Stimulated activated CD8-positive, alpha-beta memory T cell treated with anti-CD3 and anti-CD28 coated beads, Interleukin-7, amount 100 ng/mL, for 48 hours (primary cell): ENCODE measurements around the gene GUCD1.
"Not testable (repeated sequence)": the region's sequence is repeated elsewhere in the genome, so short reads cannot be mapped to it uniquely, and the experiment has no call there.

Source experiments
- DNase-seq, 2 donors: peaks; one replicate each; pipeline ENCODE4 v3.0.0-alpha.2; 2020; ENCODE audit warnings: low read depth in 1 of 2; ENCODE audit errors: extremely low read depth in 1 of 2

GUCD1 gene

GRCh38 chr22:24565077-24565476 is 10.1 kb upstream of the GUCD1 start:
- DNase-seq, result no peak

- no peak for DNase-seq
These were observed 9.6 kb upstream of the GUCD1 start for GRCh38 chr22:24564376-24565058.

GRCh38 chr22:24563246-24563645 is 8.3 kb upstream of the GUCD1 start:
- no peak for DNase-seq

GRCh38 chr22:24559471-24559870 is 4.5 kb upstream of the GUCD1 start:
- DNase-seq, result no peak

- DNase-seq, result peak; percentile 99 to 100
These were observed 464 bp upstream of the GUCD1 start, which contains the start of gene SNRPD3 for GRCh38 chr22:24555165-24556039. TSS of gene SNRPD3 (plus strand) at chr22:24555999. CDS start at chr22:24557675, 1,676 bp downstream.

GRCh38 chr22:24553597-24554312 is 1.2 kb downstream of the GUCD1 start:
- no peak for DNase-seq

- DNase-seq, result not testable (repeated sequence)
These were observed 2.2 kb downstream of the GUCD1 start for GRCh38 chr22:24552503-24553286.

- DNase-seq, result no peak
These were observed 4.0 kb downstream of the GUCD1 start for GRCh38 chr22:24550902-24551435.

- DNase-seq, result no peak
These were observed 4.7 kb downstream of the GUCD1 start for GRCh38 chr22:24550028-24550901.

- no peak for DNase-seq
These were observed 6.1 kb downstream of the GUCD1 start for GRCh38 chr22:24548812-24549211.

- DNase-seq, result no peak
These were observed 11.2 kb downstream of the GUCD1 start for GRCh38 chr22:24543679-24544243.

GRCh38 chr22:24543185-24543601 is 11.7 kb downstream of the GUCD1 start:
- DNase-seq, result no peak

- no peak for DNase-seq
These were observed 12.3 kb downstream of the GUCD1 start for GRCh38 chr22:24542641-24543040.

GRCh38 chr22:24541681-24542515 is 13.0 kb downstream of the GUCD1 start:
- no peak for DNase-seq

GRCh38 chr22:24540470-24540869 is 14.5 kb downstream of the GUCD1 start:
- DNase-seq, result no peak

- no peak for DNase-seq
These were observed 18.8 kb downstream of the GUCD1 start for GRCh38 chr22:24536089-24536488.

- DNase-seq, result no peak
These were observed 19.6 kb downstream of the GUCD1 start for GRCh38 chr22:24535348-24535747.

GRCh38 chr22:24532075-24532474 is 22.9 kb downstream of the GUCD1 start:
- DNase-seq, result no peak
